ENCODE data around the gene ADAMTSL3. TPM values are rescaled to one million over a fixed set of nuclear protein-coding genes. Genes with fewer than 3 reads are reported as not detected.
A peak's percentile ranks its signal among the peaks of the same experiment; 100 is the strongest.
"Not testable (repeated sequence)": the region's sequence is repeated elsewhere in the genome, so short reads cannot be mapped to it uniquely, and the experiment has no call there.

Gene ADAMTSL3
- total RNA-seq, 6 experiments from 2014 or later = 7.5 to 28.7 (median 14.0) TPM

GRCh38 chr15:84079885-84080777 is 426.2 kb downstream of the ADAMTSL3 start:
- H3K27ac ChIP-seq = no peak overlapping the region
- no peaks in the 10 kb centered on the region for H3K4me1 ChIP-seq
- intact Hi-C loops (cut with DNase I) = no loop called here
- TF ChIP-seq POLR2A (IDR thresholded peaks at IDR 0.05) = no peak
- no peaks in the 10 kb centered on the region for H3K36me3 ChIP-seq
- H3K9me3 ChIP-seq = no peaks in the 10 kb centered on the region
- DNase-seq (peak; percentile 21 to 56 (median 40)), ATAC-seq (peak; percentile 42 to 57 (median 52))
- 1% methylated on average over 42 of the region's 65 CpGs for WGBS (ENCODE audit: insufficient coverage, low coverage, low lambda C conversion rate, missing lambda C conversion rate)
- H3K4me3 ChIP-seq = peak overlapping the region in 2 of 3 donors; percentile 9 to 33
- no peaks in the 10 kb centered on the region for H3K27me3 ChIP-seq

GRCh38 chr15:84080778-84081084 is 426.8 kb downstream of the ADAMTSL3 start:
- H3K9me3 ChIP-seq; intact Hi-C loops (cut with DNase I); H3K36me3 ChIP-seq; H3K4me3 ChIP-seq; H3K27ac ChIP-seq; H3K4me1 ChIP-seq; DNase-seq; H3K27me3 ChIP-seq: not testable (repeated sequence)
- 32% methylated on average over 2 of the region's 9 CpGs for WGBS (ENCODE audit: insufficient coverage, low coverage, low lambda C conversion rate, missing lambda C conversion rate)
- peak in 1 of 4 donors; percentile 39 for ATAC-seq

- ATAC-seq = no peak
- H3K27ac ChIP-seq = no peak overlapping the region
- intact Hi-C loops (cut with DNase I) = no loop called here
- H3K4me1 ChIP-seq = no peaks in the 10 kb centered on the region
- no peak overlapping the region for H3K4me3 ChIP-seq
- TF ChIP-seq POLR2A (IDR thresholded peaks at IDR 0.05) = no peak
- no peak for TF ChIP-seq CTCF (IDR thresholded peaks at IDR 0.05)
- DNase-seq = no peak
- no peaks in the 10 kb centered on the region for H3K27me3 ChIP-seq
- no peaks in the 10 kb centered on the region for H3K9me3 ChIP-seq
- H3K36me3 ChIP-seq = no peaks in the 10 kb centered on the region
- WGBS (ENCODE audit: insufficient coverage, low coverage, low lambda C conversion rate, missing lambda C conversion rate) = 75% methylated on average over 16 of the region's 16 CpGs
These were observed 427.7 kb downstream of the ADAMTSL3 start for GRCh38 chr15:84081391-84082168.

GRCh38 chr15:84082739-84083138 is 428.8 kb downstream of the ADAMTSL3 start:
- WGBS (ENCODE audit: insufficient coverage, low coverage, low lambda C conversion rate, missing lambda C conversion rate) = 54% methylated on average over 2 of the region's 2 CpGs
- no peak for ATAC-seq
- Histone ChIP-seq H3K27me3 (no peaks in the 10 kb centered on the region), H3K9me3 (no peaks in the 10 kb centered on the region), H3K4me3 (no peak overlapping the region), H3K4me1 (no peaks in the 10 kb centered on the region), H3K36me3 (no peaks in the 10 kb centered on the region), H3K27ac (no peak overlapping the region)
- no peak for TF ChIP-seq CTCF (IDR thresholded peaks at IDR 0.05)
- TF ChIP-seq POLR2A (IDR thresholded peaks at IDR 0.05) = no peak
- intact Hi-C loops (cut with DNase I) = no loop called here
- DNase-seq = no peak

- ATAC-seq; DNase-seq; H3K27me3 ChIP-seq; H3K4me3 ChIP-seq; intact Hi-C loops (cut with DNase I); H3K36me3 ChIP-seq; H3K9me3 ChIP-seq; H3K27ac ChIP-seq; H3K4me1 ChIP-seq: not testable (repeated sequence)
- WGBS (ENCODE audit: insufficient coverage, low coverage, low lambda C conversion rate, missing lambda C conversion rate) = 53% methylated on average over 3 of the region's 3 CpGs
These were observed 432.1 kb downstream of the ADAMTSL3 start for GRCh38 chr15:84086071-84086470.

Small RNA genes lying within 50 kb of the gene (small RNA-seq; reads per million reads assigned to genes)
- gene RNU6-1339P (0 reads per million in 2 experiments), gene RNU6-401P (0 reads per million in 2 experiments)

Other genes starting within 250 kb of the ADAMTSL3 start
- gene SH3GL3, start 206.8 kb upstream of the ADAMTSL3 start, total RNA-seq = not detected